ENCODE measurements around the gene VPS9D1.
"Not testable (repeated sequence)": the region's sequence is repeated elsewhere in the genome, so short reads cannot be mapped to it uniquely, and the experiment has no call there.

VPS9D1 gene

GRCh38 chr16:89689142-89689541 lies 31.6 kb downstream of the VPS9D1 start:
- TF ChIP-seq SPI1 (IDR thresholded peaks at IDR 0.05; ENCODE audit: low read depth, low read length), result no peak
- TF ChIP-seq PAX5 (IDR thresholded peaks at IDR 0.05; ENCODE audit: insufficient read depth, low read length, severe bottlenecking), result no peak
- TF ChIP-seq POLR2AphosphoS5 (IDR thresholded peaks at IDR 0.05; ENCODE audit: low read depth, low read length), result no peak
- TF ChIP-seq POU2F2 (IDR thresholded peaks at IDR 0.05; ENCODE audit: low read depth, low read length), result no peak
- no peak for FAIRE-seq
- no peak for DNase-seq (ENCODE audit: insufficient read length, low spot score)

GRCh38 chr16:89688395-89688794 lies 32.3 kb downstream of the VPS9D1 start:
- no peak for DNase-seq (ENCODE audit: insufficient read length, low spot score)
- TF ChIP-seq SPI1 (IDR thresholded peaks at IDR 0.05; ENCODE audit: low read depth, low read length) (no peak), TAF1 (IDR thresholded peaks at IDR 0.05; ENCODE audit: low read depth, low read length) (no peak), POLR2AphosphoS5 (IDR thresholded peaks at IDR 0.05; ENCODE audit: low read depth, low read length) (no peak), PAX5 (IDR thresholded peaks at IDR 0.05; ENCODE audit: insufficient read depth, low read length, severe bottlenecking) (no peak), POU2F2 (IDR thresholded peaks at IDR 0.05; ENCODE audit: low read depth, low read length) (no peak), POLR2A (IDR thresholded peaks at IDR 0.05; ENCODE audit: low read depth, low read length) (no peak)
- FAIRE-seq, result no peak

GRCh38 chr16:89687092-89687940 lies 33.4 kb downstream of the VPS9D1 start:
- DNase-seq (ENCODE audit: insufficient read length, low spot score) (no peak), FAIRE-seq (peak; percentile 75)
- TF ChIP-seq TAF1 (IDR thresholded peaks at IDR 0.05; ENCODE audit: low read depth, low read length) (no peak), SPI1 (IDR thresholded peaks at IDR 0.05; ENCODE audit: low read depth, low read length) (no peak), POLR2A (IDR thresholded peaks at IDR 0.05; ENCODE audit: low read depth, low read length) (no peak), POU2F2 (IDR thresholded peaks at IDR 0.05; ENCODE audit: low read depth, low read length) (no peak), POLR2AphosphoS5 (IDR thresholded peaks at IDR 0.05; ENCODE audit: low read depth, low read length) (no peak), PAX5 (IDR thresholded peaks at IDR 0.05; ENCODE audit: insufficient read depth, low read length, severe bottlenecking) (no peak)

- DNase-seq (ENCODE audit: insufficient read length, low spot score) (peak; percentile 96), FAIRE-seq (peak; percentile 98)
- TF ChIP-seq POLR2AphosphoS5 (IDR thresholded peaks at IDR 0.05; ENCODE audit: low read depth, low read length) (peak; percentile 90), TAF1 (IDR thresholded peaks at IDR 0.05; ENCODE audit: low read depth, low read length) (peak; percentile 87), POU2F2 (IDR thresholded peaks at IDR 0.05; ENCODE audit: low read depth, low read length) (peak; percentile 66; the same call in 1 of the 2 replicates), SPI1 (IDR thresholded peaks at IDR 0.05; ENCODE audit: low read depth, low read length) (no peak), PAX5 (IDR thresholded peaks at IDR 0.05; ENCODE audit: insufficient read depth, low read length, severe bottlenecking) (no peak), POLR2A (IDR thresholded peaks at IDR 0.05; ENCODE audit: low read depth, low read length) (peak; percentile 91)
Measured at GRCh38 chr16:89686520-89687091, 34.1 kb downstream of the VPS9D1 start, which contains the start of gene CDK10. CDK10 (plus strand) TSS chr16:89686689; CDS start chr16:89686711, 22 bp downstream.

- FAIRE-seq, result no peak
- TF ChIP-seq POU2F2 (IDR thresholded peaks at IDR 0.05; ENCODE audit: low read depth, low read length) (no peak), POLR2A (IDR thresholded peaks at IDR 0.05; ENCODE audit: low read depth, low read length) (no peak), TAF1 (IDR thresholded peaks at IDR 0.05; ENCODE audit: low read depth, low read length) (no peak), SPI1 (IDR thresholded peaks at IDR 0.05; ENCODE audit: low read depth, low read length) (no peak), POLR2AphosphoS5 (IDR thresholded peaks at IDR 0.05; ENCODE audit: low read depth, low read length) (no peak), PAX5 (IDR thresholded peaks at IDR 0.05; ENCODE audit: insufficient read depth, low read length, severe bottlenecking) (no peak)
- no peak for DNase-seq (ENCODE audit: insufficient read length, low spot score)
Measured at GRCh38 chr16:89685916-89686315, 34.8 kb downstream of the VPS9D1 start.

- FAIRE-seq, result no peak
- DNase-seq (ENCODE audit: insufficient read length, low spot score), result no peak
- no peak for TF ChIP-seq POLR2A (IDR thresholded peaks at IDR 0.05; ENCODE audit: low read depth, low read length)
Measured at GRCh38 chr16:89678258-89678657, 42.4 kb downstream of the VPS9D1 start.

GRCh38 chr16:89672177-89672941 lies 48.3 kb downstream of the VPS9D1 start:
- DNase-seq (ENCODE audit: insufficient read length, low spot score) (no peak), FAIRE-seq (no peak)
- no peak for TF ChIP-seq PAX5 (IDR thresholded peaks at IDR 0.05; ENCODE audit: insufficient read depth, low read length, severe bottlenecking)
- TF ChIP-seq TAF1 (IDR thresholded peaks at IDR 0.05; ENCODE audit: low read depth, low read length), result no peak
- TF ChIP-seq POLR2AphosphoS5 (IDR thresholded peaks at IDR 0.05; ENCODE audit: low read depth, low read length), result no peak
- TF ChIP-seq SPI1 (IDR thresholded peaks at IDR 0.05; ENCODE audit: low read depth, low read length), result no peak
- TF ChIP-seq POLR2A (IDR thresholded peaks at IDR 0.05; ENCODE audit: low read depth, low read length), result no peak
- TF ChIP-seq POU2F2 (IDR thresholded peaks at IDR 0.05; ENCODE audit: low read depth, low read length), result no peak

GRCh38 chr16:89671565-89671964 lies 49.1 kb downstream of the VPS9D1 start:
- DNase-seq (ENCODE audit: insufficient read length, low spot score); FAIRE-seq: not testable (repeated sequence)

- DNase-seq (ENCODE audit: insufficient read length, low spot score) (no peak), FAIRE-seq (no peak)
- TF ChIP-seq POLR2AphosphoS5 (IDR thresholded peaks at IDR 0.05; ENCODE audit: low read depth, low read length) (no peak), POLR2A (IDR thresholded peaks at IDR 0.05; ENCODE audit: low read depth, low read length) (no peak), TAF1 (IDR thresholded peaks at IDR 0.05; ENCODE audit: low read depth, low read length) (no peak), POU2F2 (IDR thresholded peaks at IDR 0.05; ENCODE audit: low read depth, low read length) (no peak), SPI1 (IDR thresholded peaks at IDR 0.05; ENCODE audit: low read depth, low read length) (no peak), PAX5 (IDR thresholded peaks at IDR 0.05; ENCODE audit: insufficient read depth, low read length, severe bottlenecking) (no peak)
Measured at GRCh38 chr16:89670496-89671431, 49.9 kb downstream of the VPS9D1 start.

Data from GM12891 (cell line).